ENCODE results near the gene TMEM248.

Gene TMEM248

GRCh38 chr7:66946545-66946944 is 25.5 kb downstream of the TMEM248 start:
- TF ChIP-seq, protein P1, sequence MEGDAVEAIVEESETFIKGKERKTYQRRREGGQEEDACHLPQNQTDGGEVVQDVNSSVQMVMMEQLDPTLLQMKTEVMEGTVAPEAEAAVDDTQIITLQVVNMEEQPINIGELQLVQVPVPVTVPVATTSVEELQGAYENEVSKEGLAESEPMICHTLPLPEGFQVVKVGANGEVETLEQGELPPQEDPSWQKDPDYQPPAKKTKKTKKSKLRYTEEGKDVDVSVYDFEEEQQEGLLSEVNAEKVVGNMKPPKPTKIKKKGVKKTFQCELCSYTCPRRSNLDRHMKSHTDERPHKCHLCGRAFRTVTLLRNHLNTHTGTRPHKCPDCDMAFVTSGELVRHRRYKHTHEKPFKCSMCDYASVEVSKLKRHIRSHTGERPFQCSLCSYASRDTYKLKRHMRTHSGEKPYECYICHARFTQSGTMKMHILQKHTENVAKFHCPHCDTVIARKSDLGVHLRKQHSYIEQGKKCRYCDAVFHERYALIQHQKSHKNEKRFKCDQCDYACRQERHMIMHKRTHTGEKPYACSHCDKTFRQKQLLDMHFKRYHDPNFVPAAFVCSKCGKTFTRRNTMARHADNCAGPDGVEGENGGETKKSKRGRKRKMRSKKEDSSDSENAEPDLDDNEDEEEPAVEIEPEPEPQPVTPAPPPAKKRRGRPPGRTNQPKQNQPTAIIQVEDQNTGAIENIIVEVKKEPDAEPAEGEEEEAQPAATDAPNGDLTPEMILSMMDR (IDR thresholded peaks at IDR 0.05; ENCODE audit: insufficient read depth, low read length, missing control alignments) = no peak
- DNase-seq (ENCODE audit: low read depth, low spot score) = no peak
- CTCF ChIA-PET = no interaction called here
- H3K4me3 ChIP-seq (ENCODE audit: low read depth, low read length) = no peak overlapping the region
- POLR2A ChIA-PET = no interaction called here

DNA sequence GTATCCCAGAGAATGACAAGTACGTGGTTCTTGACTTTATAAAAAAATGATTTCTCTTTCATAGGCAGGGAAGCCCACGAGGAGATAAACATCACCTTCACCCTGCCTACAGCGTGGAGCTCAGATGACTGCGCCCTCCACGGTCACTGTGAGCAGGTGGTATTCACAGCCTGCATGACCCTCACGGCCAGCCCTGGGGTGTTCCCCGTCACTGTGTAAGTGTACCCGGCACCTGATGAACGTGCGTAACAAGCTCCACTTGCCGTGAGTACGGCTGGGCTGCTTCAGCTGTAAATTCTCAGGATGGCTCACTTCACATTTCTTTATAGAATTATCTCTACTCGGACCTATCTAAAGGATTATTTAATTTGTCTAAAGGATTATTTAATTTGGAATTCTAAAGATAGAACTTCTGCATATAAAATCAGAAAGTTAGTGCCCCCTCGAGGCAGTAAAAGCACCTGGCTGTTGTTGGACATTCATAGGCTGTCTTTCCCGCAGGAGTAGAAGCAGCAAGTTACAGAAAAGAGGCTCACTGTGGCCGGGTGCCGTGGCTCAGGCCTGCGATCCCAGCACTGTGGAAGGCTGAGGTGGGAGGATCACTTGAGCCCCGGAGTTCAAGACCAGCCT is 27.6 kb downstream of the TMEM248 start:
- H3K4me3 ChIP-seq (ENCODE audit: low read depth, low read length) = no peak overlapping the region
- no peak for DNase-seq (ENCODE audit: low read depth, low spot score)
- ChIA-PET CTCF (no interaction called here), POLR2A (no interaction called here)
- TF ChIP-seq, protein P1 (IDR thresholded peaks at IDR 0.05; ENCODE audit: insufficient read depth, low read length, missing control alignments) = no peak

DNA sequence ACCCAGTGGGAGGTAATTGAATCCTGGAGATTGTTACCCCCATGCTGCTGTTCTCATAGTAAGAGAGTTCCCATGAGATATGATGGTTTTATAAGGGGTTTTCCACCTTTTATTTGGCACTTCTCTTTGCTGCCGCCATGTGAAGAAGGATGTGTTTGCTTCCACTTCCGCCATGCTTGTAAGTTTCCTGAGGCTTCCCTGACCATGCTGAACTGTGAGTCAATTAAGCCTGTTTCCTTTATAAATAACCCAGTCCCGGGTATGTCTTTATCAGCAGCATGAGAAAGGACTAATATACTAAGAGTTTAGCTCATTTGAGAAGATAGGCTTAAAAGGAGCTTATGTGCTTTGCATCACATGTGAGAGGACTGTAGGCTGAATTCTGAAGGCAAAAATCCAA is 29.3 kb downstream of the TMEM248 start:
- POLR2A ChIA-PET = no interaction called here
- CTCF ChIA-PET = no interaction called here
- DNase-seq (ENCODE audit: low read depth, low spot score) = no peak
- TF ChIP-seq, protein P1 (IDR thresholded peaks at IDR 0.05; ENCODE audit: insufficient read depth, low read length, missing control alignments) = no peak
- no peak overlapping the region for H3K4me3 ChIP-seq (ENCODE audit: low read depth, low read length)

GRCh38 chr7:66950763-66951162 is 29.7 kb downstream of the TMEM248 start:
- ChIA-PET CTCF (no interaction called here), POLR2A (no interaction called here)
- no peak for DNase-seq (ENCODE audit: low read depth, low spot score)

DNA sequence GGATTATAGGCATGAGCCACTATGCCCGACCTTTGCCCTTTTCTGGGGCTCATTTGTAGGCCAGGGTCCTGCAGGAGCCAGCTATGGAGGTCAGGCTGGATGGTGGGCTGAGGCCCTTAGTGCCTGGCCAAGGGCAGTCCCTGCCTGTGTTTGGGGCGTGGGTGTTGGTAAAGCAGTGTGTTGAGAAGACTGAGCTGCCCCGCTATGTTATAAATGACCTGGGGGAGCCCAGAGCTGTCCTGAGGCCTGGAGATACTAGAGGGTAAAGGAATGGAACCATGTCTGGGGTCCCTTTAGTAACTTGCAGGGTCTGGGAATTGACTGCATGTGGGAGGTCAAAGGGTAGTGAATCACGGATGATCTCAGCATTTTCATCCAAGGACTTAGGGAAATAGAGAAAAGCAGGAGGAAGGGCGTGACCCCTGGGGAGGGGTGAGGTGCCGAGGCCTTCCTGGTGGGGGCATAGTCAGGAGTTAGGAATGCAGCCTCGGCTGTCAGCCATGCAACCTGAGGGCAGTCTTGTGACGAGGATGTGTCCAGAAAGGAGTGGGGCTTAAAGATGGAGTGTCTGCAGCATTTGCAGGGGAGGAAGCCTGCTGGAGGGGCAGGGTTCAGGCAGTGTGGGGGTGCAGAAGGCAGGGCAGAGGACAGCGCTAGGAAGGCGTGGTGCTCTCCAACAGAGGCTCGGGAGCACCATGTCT is 31.5 kb downstream of the TMEM248 start:
- POLR2A ChIA-PET = no interaction called here
- CTCF ChIA-PET = no interaction called here
- no peak overlapping the region for H3K4me3 ChIP-seq (ENCODE audit: low read depth, low read length)
- no peak for DNase-seq (ENCODE audit: low read depth, low spot score)
- TF ChIP-seq, protein P1 (IDR thresholded peaks at IDR 0.05; ENCODE audit: insufficient read depth, low read length, missing control alignments) = no peak

More at GRCh38 chr7:66950763-66951162, 29.7 kb downstream of the TMEM248 start:
- no peak overlapping the region for H3K4me3 ChIP-seq (ENCODE audit: low read depth, low read length)
- TF ChIP-seq, protein P1 (IDR thresholded peaks at IDR 0.05; ENCODE audit: insufficient read depth, low read length, missing control alignments) = no peak

GRCh38 chr7:66953044-66953427 is 32.0 kb downstream of the TMEM248 start:
- CTCF ChIA-PET = no interaction called here
- POLR2A ChIA-PET = no interaction called here
- no peak overlapping the region for H3K4me3 ChIP-seq (ENCODE audit: low read depth, low read length)
- no peak for DNase-seq (ENCODE audit: low read depth, low spot score)
- TF ChIP-seq, protein P1 (IDR thresholded peaks at IDR 0.05; ENCODE audit: insufficient read depth, low read length, missing control alignments) = no peak
